Left hindlimb (tissue), 1 donor: ENCODE data around the gene TBX21.
A peak's percentile ranks its signal among the peaks of the same experiment; 100 is the strongest.

ENCODE experiments used
- DNase-seq: peaks from one replicate; pipeline ENCODE4 v3.0.0-alpha.2; 2018

The TBX21 gene, protein sequence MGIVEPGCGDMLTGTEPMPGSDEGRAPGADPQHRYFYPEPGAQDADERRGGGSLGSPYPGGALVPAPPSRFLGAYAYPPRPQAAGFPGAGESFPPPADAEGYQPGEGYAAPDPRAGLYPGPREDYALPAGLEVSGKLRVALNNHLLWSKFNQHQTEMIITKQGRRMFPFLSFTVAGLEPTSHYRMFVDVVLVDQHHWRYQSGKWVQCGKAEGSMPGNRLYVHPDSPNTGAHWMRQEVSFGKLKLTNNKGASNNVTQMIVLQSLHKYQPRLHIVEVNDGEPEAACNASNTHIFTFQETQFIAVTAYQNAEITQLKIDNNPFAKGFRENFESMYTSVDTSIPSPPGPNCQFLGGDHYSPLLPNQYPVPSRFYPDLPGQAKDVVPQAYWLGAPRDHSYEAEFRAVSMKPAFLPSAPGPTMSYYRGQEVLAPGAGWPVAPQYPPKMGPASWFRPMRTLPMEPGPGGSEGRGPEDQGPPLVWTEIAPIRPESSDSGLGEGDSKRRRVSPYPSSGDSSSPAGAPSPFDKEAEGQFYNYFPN

DNA sequence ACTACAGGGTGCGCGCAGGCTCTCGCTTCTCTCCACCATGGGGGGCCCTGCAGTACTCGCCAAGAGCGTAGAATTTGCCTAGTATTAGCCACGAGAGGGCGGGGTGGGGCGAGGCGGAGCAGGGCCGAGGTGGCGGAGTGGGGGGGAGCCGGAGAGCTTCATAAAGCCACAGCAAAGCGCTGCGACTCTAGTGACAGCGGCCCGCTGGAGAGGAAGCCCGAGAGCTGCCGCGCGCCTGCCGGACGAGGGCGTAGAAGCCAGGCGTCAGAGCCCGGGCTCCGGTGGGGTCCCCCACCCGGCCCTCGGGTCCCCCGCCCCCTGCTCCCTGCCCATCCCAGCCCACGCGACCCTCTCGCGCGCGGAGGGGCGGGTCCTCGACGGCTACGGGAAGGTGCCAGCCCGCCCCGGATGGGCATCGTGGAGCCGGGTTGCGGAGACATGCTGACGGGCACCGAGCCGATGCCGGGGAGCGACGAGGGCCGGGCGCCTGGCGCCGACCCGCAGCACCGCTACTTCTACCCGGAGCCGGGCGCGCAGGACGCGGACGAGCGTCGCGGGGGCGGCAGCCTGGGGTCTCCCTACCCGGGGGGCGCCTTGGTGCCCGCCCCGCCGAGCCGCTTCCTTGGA lies at the start of gene TBX21:
Gene TBX21, plus strand, starts transcription at position 190 of the 627 bp plus-strand sequence. Its CDS starts 219 bp downstream, at position 409.
- no peak for DNase-seq

DNA sequence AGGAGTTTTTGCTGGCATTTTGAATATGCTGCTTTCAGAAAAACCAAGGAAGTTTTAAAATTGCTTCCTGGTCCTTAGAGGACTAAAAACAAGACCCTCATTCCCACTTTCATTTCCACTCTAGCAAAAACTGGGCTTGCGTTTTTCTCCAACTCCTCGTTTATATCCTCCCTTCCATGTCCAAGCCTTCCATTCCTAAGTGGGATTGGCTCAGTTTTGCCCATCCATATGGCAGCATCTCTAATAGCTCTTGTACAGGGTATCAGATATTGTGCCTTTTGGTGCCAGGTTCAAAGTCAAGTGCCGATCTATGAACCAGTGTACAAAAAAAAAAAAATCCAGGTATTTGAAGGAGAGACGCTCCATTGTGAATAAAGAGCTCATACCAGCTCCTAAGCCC lies 49.0 kb upstream of the TBX21 start:
- DNase-seq: no peak

DNA sequence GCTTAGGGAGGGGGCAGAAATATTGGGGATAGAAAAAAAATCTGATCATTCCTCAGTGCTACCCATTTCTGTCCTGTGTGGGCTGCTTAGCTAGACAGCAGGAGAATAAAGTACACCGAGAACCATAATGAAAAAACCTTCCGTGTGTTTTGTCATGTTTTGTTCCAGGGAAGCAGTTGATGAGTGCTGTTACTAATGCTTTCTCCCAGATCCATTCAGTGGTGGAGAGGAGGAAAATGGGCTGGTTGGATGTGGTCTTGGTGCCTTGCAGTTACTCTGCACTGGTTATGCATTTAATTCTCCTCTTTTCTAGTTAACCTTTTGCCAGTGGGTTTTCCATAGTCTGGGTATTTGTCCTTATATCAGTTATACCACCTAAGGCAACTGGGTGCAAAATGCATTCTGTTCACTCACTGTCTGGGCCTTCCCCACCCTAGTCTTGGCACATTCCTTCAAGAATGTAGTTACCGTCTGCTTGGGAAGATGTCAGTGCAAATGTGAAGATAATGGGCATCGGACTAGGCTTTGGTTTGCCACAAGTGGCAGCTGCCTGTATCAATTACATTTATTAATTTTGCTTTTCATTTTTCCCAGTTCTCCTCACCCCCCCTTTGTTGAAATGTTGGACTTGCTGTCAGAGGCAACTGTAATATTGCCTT lies 48.4 kb upstream of the TBX21 start:
- no peak for DNase-seq

DNA sequence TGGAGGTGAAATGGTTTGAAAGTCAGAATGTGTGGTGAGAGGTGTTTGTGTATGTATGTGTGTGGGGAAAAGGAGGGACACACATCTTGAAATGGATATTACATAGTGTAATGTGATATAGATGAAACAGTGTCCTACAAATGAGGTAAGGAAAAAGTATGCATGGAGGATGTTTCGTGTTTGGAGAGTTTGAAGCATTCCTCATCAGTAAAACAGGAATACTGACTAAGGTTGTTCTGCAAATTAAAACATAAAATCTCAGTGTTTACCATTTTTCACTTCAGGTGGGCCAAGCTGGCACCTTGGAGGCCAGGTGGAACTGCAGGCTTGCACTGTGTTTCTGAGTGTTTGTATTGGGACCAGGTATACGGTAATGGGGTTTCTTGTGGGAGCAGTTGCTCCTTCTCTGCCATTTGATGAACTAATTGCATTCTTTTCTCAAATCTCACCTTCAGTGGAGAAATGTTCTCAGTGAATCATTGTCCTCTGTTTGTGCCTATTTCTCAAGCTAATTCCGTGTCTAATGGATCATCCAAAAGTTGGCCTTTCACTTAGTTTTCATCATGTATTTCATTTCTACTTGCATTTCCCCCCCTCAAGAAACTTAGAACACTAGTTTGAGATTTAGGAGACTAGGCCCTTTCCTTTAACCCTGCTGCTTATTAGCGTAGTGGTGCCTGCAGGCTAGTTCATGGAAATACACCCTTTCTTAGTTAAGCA lies 47.3 kb upstream of the TBX21 start:
- no peak for DNase-seq

DNA sequence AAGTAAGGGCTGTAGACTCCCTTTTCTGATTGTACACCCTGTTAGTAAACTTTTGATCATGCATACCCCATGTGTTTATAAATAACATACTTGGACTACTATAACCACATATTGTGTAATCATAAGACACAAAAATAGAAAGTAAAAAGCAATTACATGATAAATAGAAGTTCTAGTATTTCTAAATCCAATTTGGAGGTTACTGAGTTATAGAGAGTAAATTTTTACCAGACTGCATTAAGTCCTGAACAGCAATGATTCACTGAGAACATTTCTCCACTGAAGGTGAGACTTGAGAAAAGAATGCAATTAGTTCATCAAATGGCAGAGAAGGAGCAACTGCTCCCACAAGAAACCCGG lies 46.8 kb upstream of the TBX21 start:
- DNase-seq: no peak

DNA sequence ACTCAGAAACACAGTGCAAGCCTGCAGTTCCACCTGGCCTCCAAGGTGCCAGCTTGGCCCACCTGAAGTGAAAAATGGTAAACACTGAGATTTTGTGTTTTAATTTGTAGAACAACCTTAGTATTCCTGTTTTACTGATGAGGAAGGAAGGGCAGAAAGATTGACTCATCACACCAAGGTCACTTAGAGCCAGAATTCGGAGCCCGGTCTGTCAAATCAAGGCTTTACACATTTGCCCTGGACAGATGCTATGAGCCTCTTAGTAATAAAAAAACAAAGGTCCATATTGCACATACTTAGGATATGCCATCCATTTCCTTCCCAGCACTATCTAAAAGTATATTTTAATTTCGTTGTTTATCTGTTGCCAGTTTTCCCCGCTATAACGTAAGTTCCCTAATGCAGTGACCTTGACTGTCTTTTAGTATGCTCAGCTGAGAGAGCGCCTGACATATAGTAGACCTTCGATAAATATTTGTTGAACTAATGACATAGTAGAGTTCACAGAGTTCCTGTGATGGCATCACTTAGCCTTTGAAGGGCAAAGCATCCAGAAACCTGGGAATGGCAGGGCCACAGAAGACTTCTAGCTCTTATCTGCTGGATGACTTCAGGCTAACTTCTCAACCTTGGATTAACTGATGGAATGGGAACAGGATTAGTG lies 46.2 kb upstream of the TBX21 start:
- DNase-seq: no peak

DNA sequence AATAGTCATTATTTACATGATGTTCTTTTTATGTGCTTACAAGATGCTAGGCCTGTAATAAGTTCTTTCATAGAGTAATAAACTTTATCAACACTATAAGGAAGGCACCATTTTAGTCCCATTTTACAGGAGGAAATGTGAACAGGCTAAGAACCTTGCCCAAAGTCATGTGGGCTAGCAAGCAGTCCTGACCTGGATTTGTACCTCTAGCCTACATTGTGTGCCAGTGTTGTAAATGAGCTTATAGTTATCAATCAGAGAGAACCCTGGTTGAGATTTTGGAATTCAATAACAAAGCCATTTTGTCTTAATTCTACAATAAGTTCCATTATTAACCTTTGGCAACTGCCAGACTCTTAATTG lies 45.7 kb upstream of the TBX21 start:
- no peak for DNase-seq

DNA sequence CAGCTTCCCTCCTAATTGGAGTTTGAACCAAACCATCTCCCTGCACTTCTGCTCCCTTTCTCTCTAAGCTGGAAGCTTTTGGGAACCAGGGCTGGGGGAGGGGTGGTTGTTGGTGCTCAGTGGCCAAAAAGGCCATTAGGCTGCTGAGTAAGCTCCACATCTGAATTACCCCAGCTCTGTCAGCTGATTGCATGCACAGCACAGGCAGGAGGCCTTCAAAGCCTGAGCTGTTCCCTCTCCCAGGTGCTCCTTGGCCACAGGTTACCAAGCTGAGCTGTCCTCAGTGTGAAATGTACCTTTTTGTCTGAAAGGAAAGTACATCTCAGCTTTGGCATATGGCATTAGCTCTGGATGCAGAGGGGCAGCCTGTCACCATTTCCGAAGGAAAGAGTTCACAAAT lies 45.3 kb upstream of the TBX21 start:
- DNase-seq: no peak

DNA sequence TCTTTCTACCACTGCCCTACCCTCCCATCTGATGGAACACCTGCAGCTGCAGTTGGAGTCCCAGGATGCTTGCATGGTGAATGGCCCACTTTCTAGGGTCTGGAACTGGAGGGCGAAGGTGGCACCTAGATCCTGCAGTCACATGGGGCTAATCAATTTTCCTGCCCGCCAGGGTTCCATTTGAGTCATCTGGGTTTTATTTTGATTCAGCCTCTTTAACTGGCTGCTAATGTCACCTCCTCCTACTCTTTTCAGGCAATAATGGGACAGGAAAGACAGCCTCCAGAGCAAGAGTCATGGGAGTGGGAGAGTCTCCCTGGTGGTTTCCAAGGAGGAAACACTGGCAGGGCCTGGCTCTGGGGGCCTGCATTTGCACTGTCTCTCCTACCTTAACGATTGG lies 42.9 kb upstream of the TBX21 start:
- DNase-seq: no peak

DNA sequence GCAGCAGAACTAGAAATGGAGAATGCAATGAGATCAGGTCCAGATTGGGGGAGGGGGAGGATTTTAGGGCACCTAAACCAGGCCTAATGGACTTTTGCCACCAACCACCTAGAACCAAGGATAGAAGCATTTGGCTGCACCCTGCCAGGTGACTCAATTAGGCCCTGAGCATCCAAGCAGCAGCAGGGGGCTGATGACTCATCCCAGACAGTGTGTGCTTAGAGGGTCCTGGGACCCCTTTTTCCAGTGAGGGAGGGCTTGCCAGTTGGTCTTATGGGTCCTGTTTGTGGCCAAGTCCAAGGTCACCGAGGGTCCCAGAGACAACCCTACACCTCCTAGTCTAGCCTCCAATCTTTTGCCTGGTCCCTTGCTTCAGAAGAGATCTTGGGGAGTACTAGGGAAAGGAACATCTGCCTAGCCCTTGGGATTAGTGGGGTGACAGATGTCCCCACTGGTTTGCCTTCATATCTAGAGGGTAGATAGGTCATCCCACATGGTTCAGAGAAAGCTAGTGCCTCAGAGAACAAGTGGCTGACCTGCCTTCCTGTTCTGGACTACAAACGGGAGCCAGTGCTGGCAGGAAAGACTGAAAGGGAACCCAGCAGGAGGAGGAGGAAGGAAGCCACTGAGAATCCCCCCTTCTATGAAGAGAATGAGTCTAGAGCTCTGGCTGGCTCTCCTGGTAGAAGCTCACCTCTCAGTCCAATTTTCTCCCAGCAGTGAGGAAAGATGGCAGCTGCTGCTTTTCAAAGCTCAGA lies 40.7 kb upstream of the TBX21 start:
- no peak for DNase-seq

DNA sequence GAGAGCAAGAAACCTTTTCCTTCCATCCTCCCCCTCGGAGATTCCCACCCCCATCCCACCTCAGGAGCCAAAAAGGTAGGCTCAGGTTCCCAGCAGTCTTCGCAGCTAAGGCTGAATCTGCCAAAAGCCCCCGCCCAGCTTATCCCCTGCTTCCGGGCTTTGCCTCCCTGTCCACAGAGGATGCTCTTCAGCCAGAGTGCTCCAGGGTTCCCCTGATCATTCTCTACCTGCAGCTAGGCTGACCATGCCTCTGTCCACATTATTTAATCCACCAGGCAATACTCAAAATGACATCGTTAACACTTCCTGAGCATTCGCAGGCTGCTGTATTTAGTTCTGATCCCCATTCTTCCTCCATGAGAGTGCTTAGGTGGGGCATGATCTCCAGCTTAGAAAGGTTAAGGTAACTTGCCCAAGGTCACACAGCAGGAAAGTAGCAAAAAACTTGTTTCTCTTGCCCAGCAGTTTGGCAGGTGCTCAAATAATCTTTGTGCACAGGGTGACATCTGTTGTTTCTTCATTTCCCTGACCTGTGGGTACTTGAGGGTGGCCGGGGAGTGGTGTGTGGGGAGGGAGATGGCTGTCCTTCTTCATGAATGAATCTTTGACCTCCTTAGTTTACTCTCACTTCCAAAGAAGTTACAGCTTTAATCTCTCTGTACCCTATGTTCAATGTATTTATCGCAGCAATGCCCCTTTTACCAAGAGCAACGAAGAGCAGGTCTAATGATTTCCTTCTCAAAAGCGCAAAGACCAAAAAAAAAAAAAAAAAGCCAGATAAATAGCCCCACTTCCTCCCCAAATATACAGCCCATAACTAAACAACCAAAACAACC lies 39.9 kb upstream of the TBX21 start:
- no peak for DNase-seq

DNA sequence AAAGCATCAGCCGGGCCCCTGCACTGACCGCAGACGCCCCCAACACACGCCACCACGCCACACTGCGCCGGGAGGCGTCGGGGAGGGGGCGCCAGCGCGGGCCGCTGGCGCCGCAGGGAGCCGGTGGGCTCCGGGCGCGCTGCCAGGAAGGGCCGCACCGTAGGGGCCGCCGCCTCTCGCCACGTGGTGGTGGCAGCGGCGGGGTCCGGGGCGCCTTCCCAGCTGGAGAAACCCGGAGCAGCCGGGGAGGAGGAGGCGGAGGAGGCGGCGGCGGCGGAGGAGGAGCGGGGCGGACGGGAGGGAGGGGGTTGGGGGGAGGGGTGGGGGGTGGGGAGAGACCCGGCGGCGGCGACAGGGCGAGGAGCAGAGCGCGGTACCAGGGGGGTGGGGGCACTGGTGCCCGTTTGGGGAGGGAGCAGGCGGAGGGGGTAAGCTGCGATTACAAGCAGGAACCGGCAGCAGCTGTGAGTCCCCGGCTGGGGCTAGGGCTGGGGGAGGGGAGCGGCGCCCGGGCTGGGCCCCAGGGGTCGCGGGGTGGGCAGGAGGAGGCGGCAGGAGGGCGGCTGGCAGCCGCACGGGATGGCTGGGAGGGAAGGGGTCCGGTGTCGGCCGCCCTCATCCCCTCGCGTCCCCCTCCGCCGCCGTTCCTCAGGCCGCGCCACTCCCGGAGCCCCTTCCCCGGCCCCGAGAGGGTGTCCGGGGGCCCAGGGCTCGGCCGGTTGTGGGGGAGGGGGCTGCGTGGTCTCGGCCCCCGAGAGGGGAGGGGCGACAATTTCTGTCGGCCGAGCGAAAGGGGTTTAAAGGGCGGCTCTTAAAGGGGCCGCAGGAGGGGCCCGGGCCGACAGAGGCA lies 39.1 kb upstream of the TBX21 start, which contains the start of gene TBKBP1:
Gene TBKBP1, plus strand, starts transcription at position 431 of the 850 bp plus-strand sequence. CDS start 1,952 bp downstream, outside the sequence.
- peak; percentile 92 for DNase-seq

DNA sequence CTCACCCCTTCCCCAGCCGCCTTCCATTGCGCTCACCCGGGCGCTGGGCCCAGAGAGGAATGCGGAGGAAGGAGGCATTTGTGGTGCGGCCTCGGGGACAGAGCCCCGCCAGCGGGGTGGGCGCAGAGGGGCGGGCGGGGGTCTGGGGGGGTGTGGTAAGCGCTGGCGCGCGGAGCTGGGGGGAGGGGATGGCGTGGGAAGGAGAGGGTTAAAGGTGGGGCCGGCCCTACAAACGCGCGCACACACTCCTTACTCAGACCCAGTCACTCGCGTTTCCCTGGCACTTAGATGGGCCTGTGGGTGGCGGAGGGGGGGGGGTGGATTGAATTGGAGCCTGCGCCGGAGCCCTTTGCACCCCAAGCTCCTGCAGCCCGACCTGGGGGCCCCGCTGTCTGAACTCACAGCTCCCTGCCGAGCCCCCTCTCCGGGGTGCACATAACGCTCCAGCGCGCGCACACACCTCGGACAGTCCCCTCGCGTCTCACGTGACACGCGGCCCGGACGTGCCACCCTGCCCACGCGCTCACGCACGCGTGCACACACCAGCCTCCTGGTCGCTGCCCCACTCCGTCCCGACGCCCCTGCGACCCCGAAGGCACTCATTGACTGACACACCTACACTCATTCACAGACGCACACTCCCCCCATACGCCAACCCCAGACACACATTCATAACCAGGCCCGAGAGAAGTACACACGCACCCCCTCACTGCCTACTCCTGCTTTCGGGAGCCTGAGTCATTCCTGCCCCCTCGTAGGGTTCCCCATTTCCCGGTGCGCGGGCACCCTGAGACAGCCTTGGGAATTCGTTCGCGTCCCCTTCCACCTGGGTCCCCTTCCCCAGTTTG lies 38.2 kb upstream of the TBX21 start:
- DNase-seq: no peak

DNA sequence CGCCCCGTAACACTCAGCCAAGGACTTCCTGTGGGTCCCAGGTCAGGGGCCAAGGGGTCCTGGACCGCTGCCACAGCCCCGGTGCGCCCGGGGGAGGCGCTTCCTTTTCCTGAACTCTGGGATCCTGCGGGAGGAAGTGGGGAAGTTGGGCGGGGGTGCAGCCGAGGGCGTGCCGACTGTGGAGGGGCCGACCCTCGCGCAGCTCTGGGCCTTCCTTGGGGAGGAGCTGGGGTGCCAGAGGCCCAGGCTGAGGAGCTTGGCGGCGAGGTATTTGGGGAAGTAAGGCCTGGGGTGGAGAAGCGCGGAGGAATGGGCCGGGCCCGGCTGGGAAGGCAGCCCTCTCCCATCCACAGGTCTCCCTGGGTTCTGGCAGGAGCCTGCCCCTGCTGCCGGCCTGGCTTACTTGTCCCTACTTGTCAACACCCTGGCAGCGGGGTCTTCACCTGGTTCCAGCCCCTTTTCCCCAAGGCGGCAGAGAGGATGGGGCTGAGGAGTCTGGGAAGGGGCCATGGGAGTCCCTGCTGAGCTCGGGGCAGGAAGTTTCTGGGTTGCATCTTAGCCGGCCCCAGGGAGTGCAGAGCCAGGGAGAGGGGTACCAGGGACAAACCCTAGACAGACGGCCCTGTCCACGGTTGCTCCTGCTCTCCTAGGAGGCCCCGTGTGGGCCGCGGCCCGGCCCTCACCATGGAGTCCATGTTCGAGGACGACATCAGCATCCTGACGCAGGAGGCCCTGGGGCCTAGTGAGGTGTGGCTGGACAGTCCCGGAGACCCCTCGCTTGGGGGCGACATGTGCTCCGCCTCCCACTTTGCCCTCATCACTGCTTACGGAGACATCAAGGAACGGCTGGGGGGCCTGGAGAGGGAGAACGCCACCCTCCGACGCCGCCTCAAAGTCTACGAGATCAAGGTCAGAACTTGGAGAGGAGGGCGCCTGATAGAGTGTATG lies 37.3 kb upstream of the TBX21 start:
- DNase-seq: peak; percentile 75

DNA sequence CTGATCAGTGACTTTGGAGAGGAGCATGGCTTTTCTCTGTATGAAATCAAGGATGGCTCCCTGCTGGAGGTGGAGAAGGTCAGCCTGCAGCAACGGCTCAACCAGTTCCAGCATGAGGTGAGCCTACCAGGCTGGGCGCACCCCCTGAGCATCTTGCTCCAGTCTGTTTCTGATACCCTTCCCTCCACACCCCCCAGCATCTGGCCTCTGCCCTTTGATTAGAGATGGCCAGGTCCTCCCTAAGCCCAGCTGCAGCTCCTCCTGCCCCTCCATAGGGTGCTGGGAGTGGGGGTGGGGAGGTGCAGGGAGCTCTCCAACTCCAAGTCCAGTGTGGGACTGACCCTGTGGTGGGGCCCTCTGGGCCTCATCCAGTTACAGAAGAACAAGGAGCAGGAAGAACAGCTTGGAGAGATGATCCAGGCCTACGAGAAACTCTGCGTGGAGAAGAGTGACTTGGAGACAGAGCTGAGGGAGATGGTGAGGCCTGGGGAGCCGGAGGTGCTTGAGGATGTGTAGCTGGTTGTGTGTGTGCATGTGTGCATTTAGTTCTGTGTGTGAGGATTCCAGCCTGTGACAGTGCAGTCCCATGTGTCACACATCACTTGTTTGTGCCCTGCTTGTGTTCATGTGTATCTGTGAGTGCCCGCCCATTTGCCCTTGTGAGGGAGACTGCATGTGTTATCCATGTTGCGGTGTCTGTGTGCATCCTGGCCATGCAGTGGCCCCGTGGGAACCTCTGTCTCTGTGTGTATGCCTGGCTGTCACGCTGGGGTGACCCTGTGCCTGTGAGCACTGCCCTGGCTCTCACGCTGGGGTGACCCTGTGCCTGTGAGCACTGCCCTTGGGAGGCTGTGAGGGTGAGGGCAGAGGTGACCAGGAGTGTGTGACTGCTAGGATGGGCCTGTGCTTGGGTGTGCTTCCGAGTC lies 36.1 kb upstream of the TBX21 start:
- DNase-seq: no peak
